HuH-7 (cell line): ENCODE results near the gene PSG11.
"Not testable (repeated sequence)": the region's sequence is repeated elsewhere in the genome, so short reads cannot be mapped to it uniquely, and the experiment has no call there.

Experiments
- DNase-seq: peaks from one replicate; pipeline ENCODE4 v3.0.0; 2011; ENCODE audit warnings: low spot score

The PSG11 gene

GRCh38 chr19:43026369-43026768 lies at the start of gene PSG11:
PSG11 (minus strand) TSS chr19:43026469; CDS start chr19:43026372, 97 bp downstream.
- not testable (repeated sequence) for DNase-seq

GRCh38 chr19:43062418-43062817 lies 36.1 kb upstream of the PSG11 start:
- not testable (repeated sequence) for DNase-seq

GRCh38 chr19:43061326-43061725 lies 35.1 kb upstream of the PSG11 start:
- not testable (repeated sequence) for DNase-seq

- DNase-seq, result not testable (repeated sequence)
Measured at GRCh38 chr19:43060254-43060653, 34.0 kb upstream of the PSG11 start.

- not testable (repeated sequence) for DNase-seq
Measured at GRCh38 chr19:43059482-43059881, 33.2 kb upstream of the PSG11 start.

- DNase-seq, result not testable (repeated sequence)
Measured at GRCh38 chr19:43058440-43058839, 32.2 kb upstream of the PSG11 start.

GRCh38 chr19:43047966-43048365 lies 21.7 kb upstream of the PSG11 start:
- not testable (repeated sequence) for DNase-seq

GRCh38 chr19:43046578-43046977 lies 20.3 kb upstream of the PSG11 start:
- not testable (repeated sequence) for DNase-seq

GRCh38 chr19:43043492-43044180 lies 17.4 kb upstream of the PSG11 start:
- DNase-seq, result not testable (repeated sequence)

- DNase-seq, result not testable (repeated sequence)
Measured at GRCh38 chr19:43031645-43032044, 5.4 kb upstream of the PSG11 start.

GRCh38 chr19:43028866-43029265 lies 2.6 kb upstream of the PSG11 start:
- DNase-seq, result no peak

- peak; percentile 6 for DNase-seq
Measured at GRCh38 chr19:43027985-43028384, 1.7 kb upstream of the PSG11 start.

- not testable (repeated sequence) for DNase-seq
Measured at GRCh38 chr19:43027061-43027460, 792 bp upstream of the PSG11 start.

- DNase-seq, result not testable (repeated sequence)
Measured at GRCh38 chr19:43022098-43022497, 4.2 kb downstream of the PSG11 start.

- DNase-seq, result not testable (repeated sequence)
Measured at GRCh38 chr19:43021629-43022028, 4.6 kb downstream of the PSG11 start.

- not testable (repeated sequence) for DNase-seq
Measured at GRCh38 chr19:43019588-43019987, 6.7 kb downstream of the PSG11 start.

GRCh38 chr19:43005841-43006240 lies 20.4 kb downstream of the PSG11 start:
- DNase-seq, result not testable (repeated sequence)

- not testable (repeated sequence) for DNase-seq
Measured at GRCh38 chr19:43004846-43005245, 21.4 kb downstream of the PSG11 start.

GRCh38 chr19:43003634-43004033 lies 22.6 kb downstream of the PSG11 start:
- not testable (repeated sequence) for DNase-seq

- DNase-seq, result not testable (repeated sequence)
Measured at GRCh38 chr19:43002948-43003347, 23.3 kb downstream of the PSG11 start.

GRCh38 chr19:42996161-42996560 lies 30.1 kb downstream of the PSG11 start:
- DNase-seq, result not testable (repeated sequence)

GRCh38 chr19:42992029-42992604 lies 34.2 kb downstream of the PSG11 start:
- DNase-seq, result not testable (repeated sequence)

GRCh38 chr19:42989851-42990250 lies 36.4 kb downstream of the PSG11 start:
- DNase-seq, result no peak
